Activated gamma-delta T cell treated with anti-CD3 and anti-CD28 coated beads, Interleukin-2, amount 50 U/mL, for 16 hours (primary cell): Measurements from ENCODE around the gene TTC39B.
"Not testable (repeated sequence)": the region's sequence is repeated elsewhere in the genome, so short reads cannot be mapped to it uniquely, and the experiment has no call there.

Experiments used
- DNase-seq: peaks from one replicate; pipeline ENCODE4 v3.0.0-alpha.2; 2020; ENCODE audit warnings: low read depth

Gene TTC39B

GRCh38 chr9:15306757-15307522 lies at the start of gene TTC39B:
Gene TTC39B (minus strand): TSS chr9:15307216. CDS start chr9:15307125, 91 bp downstream.
- DNase-seq: peak; percentile 68

GRCh38 chr9:15355669-15356068 lies 48.7 kb upstream of the TTC39B start:
- no peak for DNase-seq

GRCh38 chr9:15354713-15355112 lies 47.7 kb upstream of the TTC39B start:
- no peak for DNase-seq

- DNase-seq: no peak
Observed at GRCh38 chr9:15353892-15354291, 46.9 kb upstream of the TTC39B start.

GRCh38 chr9:15352306-15352705 lies 45.3 kb upstream of the TTC39B start:
- DNase-seq: no peak

- DNase-seq: no peak
Observed at GRCh38 chr9:15349892-15350761, 43.1 kb upstream of the TTC39B start.

GRCh38 chr9:15346837-15347236 lies 39.8 kb upstream of the TTC39B start:
- DNase-seq: no peak

- no peak for DNase-seq
Observed at GRCh38 chr9:15344191-15344590, 37.2 kb upstream of the TTC39B start.

GRCh38 chr9:15333376-15333881 lies 26.4 kb upstream of the TTC39B start:
- DNase-seq: no peak

GRCh38 chr9:15332939-15333338 lies 25.9 kb upstream of the TTC39B start:
- no peak for DNase-seq

GRCh38 chr9:15329539-15330109 lies 22.6 kb upstream of the TTC39B start:
- DNase-seq: no peak

GRCh38 chr9:15328946-15329345 lies 21.9 kb upstream of the TTC39B start:
- DNase-seq: no peak

GRCh38 chr9:15322695-15323094 lies 15.7 kb upstream of the TTC39B start:
- not testable (repeated sequence) for DNase-seq

GRCh38 chr9:15319661-15320060 lies 12.6 kb upstream of the TTC39B start:
- DNase-seq: not testable (repeated sequence)

GRCh38 chr9:15317836-15318235 lies 10.8 kb upstream of the TTC39B start:
- DNase-seq: no peak

GRCh38 chr9:15311607-15312006 lies 4.6 kb upstream of the TTC39B start:
- no peak for DNase-seq

- DNase-seq: no peak
Observed at GRCh38 chr9:15310107-15310850, 3.3 kb upstream of the TTC39B start.

GRCh38 chr9:15308511-15308910 lies 1.5 kb upstream of the TTC39B start:
- no peak for DNase-seq

- DNase-seq: no peak
Observed at GRCh38 chr9:15307523-15307841, 466 bp upstream of the TTC39B start.

- DNase-seq: no peak
Observed at GRCh38 chr9:15306068-15306756, 804 bp downstream of the TTC39B start.

GRCh38 chr9:15305470-15305869 lies 1.5 kb downstream of the TTC39B start:
- no peak for DNase-seq
